ENCODE data around the gene SMU1.

- no peak for TF ChIP-seq GATA2 (IDR thresholded peaks at IDR 0.05; ENCODE audit: low read depth, low read length)
- TF ChIP-seq GATA3 (IDR thresholded peaks at IDR 0.05; ENCODE audit: low read depth, low read length), result no peak
Observed at GRCh38 chr9:33051144-33051543, 25.3 kb downstream of the SMU1 start.

All from SH-SY5Y (cell line).